CD14-positive monocyte (primary cell): ENCODE data around the gene SLC20A1. TPM values are rescaled to one million over a fixed set of nuclear protein-coding genes. Genes with fewer than 3 reads are reported as not detected.

ENCODE experiments used
- DNase-seq, 3 donors: peaks; one replicate each; pipeline ENCODE4 v3.0.0-alpha.2; 2011 to 2022
- H2AFZ ChIP-seq: 2 replicates; pipeline ENCODE4 v1.6.0; 2012; ENCODE audit warnings: mild to moderate bottlenecking, low read depth, low read length, inconsistent platforms; ENCODE audit not compliant: insufficient read depth, poor library complexity, severe bottlenecking
- H3K27ac ChIP-seq, 2 donors: 1 replicate in 1 of 2; 2 replicates in 1 of 2; pipeline ENCODE4 v1.5.1; 2012 to 2013; ENCODE audit warnings: low read length in 2 of 2, control low read depth in 1 of 2, inconsistent platforms in 1 of 2, low read depth in 1 of 2, mild to moderate bottlenecking in 1 of 2
- H3K27me3 ChIP-seq, 2 donors: one replicate each; pipeline versions ENCODE4 v1.6.0 to v1.6.1; 2011 to 2013; ENCODE audit warnings: low read length in 2 of 2; ENCODE audit not compliant: control insufficient read depth in 2 of 2, insufficient read depth in 2 of 2
- H3K36me3 ChIP-seq, 2 donors: replicated peaks in 1 of 2; 1 replicate in 1 of 2; 2 replicates in 1 of 2; pipeline versions ENCODE4 v1.5.1 to v1.6.1; 2012 to 2013; ENCODE audit warnings: low read length in 2 of 2, control low read depth in 1 of 2, inconsistent platforms in 1 of 2, mild to moderate bottlenecking in 1 of 2; ENCODE audit not compliant: insufficient read depth in 2 of 2, control insufficient read depth in 1 of 2
- H3K4me1 ChIP-seq, 2 donors: 1 replicate in 1 of 2; 2 replicates in 1 of 2; pipeline versions ENCODE4 v1.5.1 to v1.6.1; 2012 to 2013; ENCODE audit warnings: low read length in 2 of 2, control low read depth in 1 of 2, inconsistent platforms in 1 of 2, mild to moderate bottlenecking in 1 of 2, moderate library complexity in 1 of 2; ENCODE audit not compliant: insufficient read depth in 2 of 2, control insufficient read depth in 1 of 2
- H3K4me2 ChIP-seq: replicated peaks from 2 replicates; pipeline ENCODE3; 2012; ENCODE audit warnings: low read length, moderate library complexity, mild to moderate bottlenecking; ENCODE audit not compliant: poor library complexity, severe bottlenecking; ENCODE audit errors: extremely low read depth
- H3K4me3 ChIP-seq, 3 experiments: fragments of 200-600 bp in 1 of 3; sonication (generic) in 1 of 3; replicated peaks in 1 of 3; 1 replicate in 2 of 3; 2 replicates in 1 of 3; pipeline ENCODE4 v1.5.1; 2011 to 2013; ENCODE audit warnings: low read length in 3 of 3, mild to moderate bottlenecking in 3 of 3, control low read depth in 2 of 3, low read depth in 2 of 3, inconsistent platforms in 1 of 3, moderate library complexity in 1 of 3
- H3K79me2 ChIP-seq: 2 replicates; pipeline ENCODE4 v1.6.0; 2012; ENCODE audit warnings: mild to moderate bottlenecking, control low read depth, inconsistent platforms, low read length, moderate library complexity; ENCODE audit not compliant: insufficient read depth
- H3K9ac ChIP-seq: 2 replicates; pipeline ENCODE4 v1.6.0; 2017; ENCODE audit warnings: low read length, mild to moderate bottlenecking; ENCODE audit not compliant: insufficient read depth, poor library complexity, severe bottlenecking
- H3K9me3 ChIP-seq, 2 donors: replicated peaks in 1 of 2; 1 replicate in 1 of 2; 2 replicates in 1 of 2; pipeline versions ENCODE4 v1.5.1 to v1.6.1; 2012 to 2013; ENCODE audit warnings: low read length in 2 of 2, control low read depth in 1 of 2; ENCODE audit not compliant: control insufficient read depth in 1 of 2, insufficient read depth in 1 of 2
- H4K20me1 ChIP-seq: 2 replicates; pipeline ENCODE4 v1.6.0; 2012; ENCODE audit warnings: mild to moderate bottlenecking, low read length, control low read depth, moderate library complexity; ENCODE audit not compliant: insufficient read depth
- H3K27ac Mint-ChIP-seq, 7 donors: one replicate each; pipeline ENCODE4 v1.8.0; 2020; ENCODE audit warnings: mild to moderate bottlenecking in 7 of 7, mixed read lengths in 7 of 7, moderate library complexity in 6 of 7, inconsistent platforms in 2 of 7
- H3K27me3 Mint-ChIP-seq, 3 donors: one replicate each; pipeline ENCODE4 v1.8.0; 2021 to 2022; ENCODE audit warnings: low read depth in 3 of 3, mild to moderate bottlenecking in 3 of 3, mixed read lengths in 3 of 3, moderate library complexity in 3 of 3, inconsistent platforms in 1 of 3
- H3K36me3 Mint-ChIP-seq, 2 donors: one replicate each; pipeline ENCODE4 v1.8.0; 2020; ENCODE audit warnings: mixed read lengths in 2 of 2, inconsistent platforms in 1 of 2, mild to moderate bottlenecking in 1 of 2
- H3K4me1 Mint-ChIP-seq: one replicate; pipeline ENCODE4 v1.8.0; 2020; ENCODE audit warnings: mild to moderate bottlenecking, mixed read lengths
- H3K4me3 Mint-ChIP-seq, 2 donors: one replicate each; pipeline ENCODE4 v1.8.0; 2020; ENCODE audit warnings: mild to moderate bottlenecking in 2 of 2, mixed read lengths in 2 of 2, moderate library complexity in 1 of 2
- H3K9me3 Mint-ChIP-seq, 7 donors: one replicate each; pipeline ENCODE4 v1.8.0; 2020 to 2022; ENCODE audit warnings: mixed read lengths in 7 of 7, mild to moderate bottlenecking in 6 of 7, moderate library complexity in 6 of 7, inconsistent platforms in 2 of 7
- WGBS: methylation state at CpG from one replicate; pipeline ENCODE4 v1.1.5; 2013; ENCODE audit warnings: missing lambda C conversion rate; ENCODE audit not compliant: insufficient coverage; 5-methylcytosine and 5-hydroxymethylcytosine counted together
- intact Hi-C, 2 donors: fragments of 100-400 bp; cut with micrococcal nuclease; formaldehyde crosslinking; loops; one replicate each; pipeline versions ENCODE4 v1.15.0 to v1.15.1; 2023
- polyA minus RNA-seq: library from RNA; depleted of rRNA, polyadenylated mRNA; stranded (reverse); fragments of >200 nt; gene quantifications from 2 replicates; pipeline ENCODE4 v1.2.3, GENCODE V29; 2012
- polyA plus RNA-seq, 3 donors: library from polyadenylated mRNA; depleted of rRNA in 1 of 3; unstranded in 2 of 3; stranded (reverse) in 1 of 3; fragments of 300-500 nt in 2 of 3; fragments of >200 nt in 1 of 3; fragmentation: Illumina TruSeq in 2 of 3; gene quantifications; 1 replicate in 2 of 3; 2 replicates in 1 of 3; pipeline ENCODE4 v1.2.3, GENCODE V29; 2012 to 2021
- total RNA-seq, 12 experiments: library from RNA in 1 of 12; stranded (reverse) in 1 of 12; fragments of 120-200 nt in 1 of 12; gene quantifications; one replicate each; pipeline ENCODE4 v1.2.4 and lab custom pipeline; 2013 to 2026; ENCODE audit warnings: mixed read lengths in 6 of 12, inconsistent platforms in 1 of 12
- TF ChIP-seq, protein P1 (sequence below): fragments of 200-600 bp; IDR thresholded peaks from one replicate; pipeline ENCODE4 v1.8.0; 2022; ENCODE audit warnings: antibody characterized with exemption, mild to moderate bottlenecking

SLC20A1 gene, protein sequence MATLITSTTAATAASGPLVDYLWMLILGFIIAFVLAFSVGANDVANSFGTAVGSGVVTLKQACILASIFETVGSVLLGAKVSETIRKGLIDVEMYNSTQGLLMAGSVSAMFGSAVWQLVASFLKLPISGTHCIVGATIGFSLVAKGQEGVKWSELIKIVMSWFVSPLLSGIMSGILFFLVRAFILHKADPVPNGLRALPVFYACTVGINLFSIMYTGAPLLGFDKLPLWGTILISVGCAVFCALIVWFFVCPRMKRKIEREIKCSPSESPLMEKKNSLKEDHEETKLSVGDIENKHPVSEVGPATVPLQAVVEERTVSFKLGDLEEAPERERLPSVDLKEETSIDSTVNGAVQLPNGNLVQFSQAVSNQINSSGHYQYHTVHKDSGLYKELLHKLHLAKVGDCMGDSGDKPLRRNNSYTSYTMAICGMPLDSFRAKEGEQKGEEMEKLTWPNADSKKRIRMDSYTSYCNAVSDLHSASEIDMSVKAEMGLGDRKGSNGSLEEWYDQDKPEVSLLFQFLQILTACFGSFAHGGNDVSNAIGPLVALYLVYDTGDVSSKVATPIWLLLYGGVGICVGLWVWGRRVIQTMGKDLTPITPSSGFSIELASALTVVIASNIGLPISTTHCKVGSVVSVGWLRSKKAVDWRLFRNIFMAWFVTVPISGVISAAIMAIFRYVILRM
- 47.4 TPM for total RNA-seq (2013)
- polyA plus RNA-seq: 100 to 1,000 TPM in 1 of 3 donors, 10 to 100 TPM in 2; 16.1 to 112 (median 36.3) TPM
- polyA minus RNA-seq: 36.4 and 38.6 TPM in 2 replicates
- total RNA-seq (lab: John Stamatoyannopoulos, UW): 74.1 to 209 (median 144) reads per million in 11 experiments

DNA sequence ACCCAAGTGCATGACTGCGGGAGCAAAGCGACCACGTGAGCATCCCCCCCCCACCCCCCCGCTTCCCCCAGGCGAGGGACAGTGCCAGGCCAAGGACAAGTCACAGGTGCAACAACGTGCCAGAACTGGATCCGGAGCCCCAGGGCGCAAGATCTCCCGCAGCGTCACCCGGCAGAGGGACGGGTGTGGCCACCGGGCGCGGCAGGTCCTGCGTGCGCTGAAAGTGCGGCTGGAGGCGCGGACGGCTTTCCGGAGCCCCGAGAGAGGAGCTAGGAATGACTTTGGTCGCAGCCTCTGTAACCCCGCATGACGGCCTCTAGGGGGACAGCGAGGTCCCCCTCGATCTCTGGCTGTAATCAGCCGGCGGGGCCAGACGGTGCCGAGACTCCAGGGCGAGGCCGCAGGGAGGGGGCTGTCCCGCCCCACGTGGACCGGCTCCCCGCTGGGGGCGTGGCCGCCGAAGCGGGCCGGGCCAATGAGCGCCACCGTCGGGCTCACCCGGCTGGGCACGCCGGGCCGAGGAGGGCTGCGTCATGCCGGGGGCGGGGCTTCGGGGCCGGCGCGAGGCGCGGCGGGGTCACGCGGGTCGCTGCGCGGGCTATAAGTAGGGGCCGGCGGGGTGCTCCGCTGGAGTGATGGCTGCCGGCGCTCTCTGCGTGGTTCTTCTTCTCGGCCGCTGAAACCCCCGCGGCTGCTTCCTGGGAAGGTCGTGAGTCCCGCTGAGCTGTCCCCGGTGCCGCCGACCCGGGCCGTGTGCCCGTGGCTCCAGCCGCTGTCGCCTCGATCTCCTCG, at the start of gene SLC20A1:
Gene SLC20A1 (plus strand): TSS at position 630 of the 792 bp plus-strand sequence. CDS start 890 bp downstream, outside the sequence.
- WGBS: under 1% methylated on average over 86 of the region's 87 CpGs
- H3K4me2 ChIP-seq: peak within 1 kb of the TSS; percentile 90
- peak within 1 kb of the TSS; percentile 76 to 99 (median 88) for H3K4me3 ChIP-seq
- no peaks in the 10 kb centered on the region for H3K27me3 ChIP-seq
- peak; percentile 92 to 97 (median 95) for DNase-seq
- peak within 1 kb of the TSS; percentile 89 for H3K9ac ChIP-seq
- H3K79me2 ChIP-seq: peaks cover 48% of the 10 kb centered on the region
- peaks cover 32 to 35% of the 10 kb centered on the region in 2 donors for H3K36me3 ChIP-seq
- TF ChIP-seq, protein P1, sequence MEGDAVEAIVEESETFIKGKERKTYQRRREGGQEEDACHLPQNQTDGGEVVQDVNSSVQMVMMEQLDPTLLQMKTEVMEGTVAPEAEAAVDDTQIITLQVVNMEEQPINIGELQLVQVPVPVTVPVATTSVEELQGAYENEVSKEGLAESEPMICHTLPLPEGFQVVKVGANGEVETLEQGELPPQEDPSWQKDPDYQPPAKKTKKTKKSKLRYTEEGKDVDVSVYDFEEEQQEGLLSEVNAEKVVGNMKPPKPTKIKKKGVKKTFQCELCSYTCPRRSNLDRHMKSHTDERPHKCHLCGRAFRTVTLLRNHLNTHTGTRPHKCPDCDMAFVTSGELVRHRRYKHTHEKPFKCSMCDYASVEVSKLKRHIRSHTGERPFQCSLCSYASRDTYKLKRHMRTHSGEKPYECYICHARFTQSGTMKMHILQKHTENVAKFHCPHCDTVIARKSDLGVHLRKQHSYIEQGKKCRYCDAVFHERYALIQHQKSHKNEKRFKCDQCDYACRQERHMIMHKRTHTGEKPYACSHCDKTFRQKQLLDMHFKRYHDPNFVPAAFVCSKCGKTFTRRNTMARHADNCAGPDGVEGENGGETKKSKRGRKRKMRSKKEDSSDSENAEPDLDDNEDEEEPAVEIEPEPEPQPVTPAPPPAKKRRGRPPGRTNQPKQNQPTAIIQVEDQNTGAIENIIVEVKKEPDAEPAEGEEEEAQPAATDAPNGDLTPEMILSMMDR: peak; percentile 26
- Mint-ChIP-seq H3K27me3 (peaks cover 0 to 2% (median 0%) of the 10 kb centered on the region in 3 donors), H3K27ac (peak within 1 kb of the TSS; percentile 87 to 95 (median 92)), H3K4me1 (peaks cover 73% of the 10 kb centered on the region), H3K4me3 (peak within 1 kb of the TSS; percentile 89 to 95), H3K36me3 (peaks cover 39 to 48% of the 10 kb centered on the region in 2 donors), H3K9me3 (no peaks in the 10 kb centered on the region)
- H4K20me1 ChIP-seq: peaks cover 46% of the 10 kb centered on the region
- H3K4me1 ChIP-seq: peaks cover 41 to 55% of the 10 kb centered on the region in 2 donors
- intact Hi-C loops: loop anchor here (2.0 to 5.0 kb wide), 3 partner anchors 21 to 47 kb away; no protein-coding TSS in a partner anchor
- peak within 1 kb of the TSS; percentile 79 for H2AFZ ChIP-seq
- H3K9me3 ChIP-seq: no peaks in the 10 kb centered on the region
- H3K27ac ChIP-seq: peak within 1 kb of the TSS; percentile 90 to 92
